Natural killer cell (primary cell): ENCODE measurements around the gene AKAP7. TPM values are rescaled to one million over a fixed set of nuclear protein-coding genes. Genes with fewer than 3 reads are reported as not detected.
"Not testable (repeated sequence)": the region's sequence is repeated elsewhere in the genome, so short reads cannot be mapped to it uniquely, and the experiment has no call there.

Source experiments
- ATAC-seq, 3 donors: fragments of 150-1000 bp in 2 of 3; fragments of 200-7000 bp in 1 of 3; cut with Tn5 transposase; 1 replicate in 1 of 3; 2 replicates in 2 of 3; pipeline ENCODE4 v1.10.0; 2021; ENCODE audit warnings: mild to moderate bottlenecking in 2 of 3, moderate library complexity in 2 of 3
- DNase-seq, 2 donors: peaks; one replicate each; pipeline versions ENCODE4 v3.0.0 to v3.0.0-alpha.2; 2013 to 2021; ENCODE audit warnings: mixed read lengths in 1 of 2
- H3K27ac ChIP-seq: one replicate; pipeline ENCODE4 v1.5.1; 2013; ENCODE audit warnings: mild to moderate bottlenecking, low read length
- H3K27me3 ChIP-seq: one replicate; pipeline ENCODE4 v1.6.1; 2013; ENCODE audit warnings: low read length; ENCODE audit not compliant: control insufficient read depth, insufficient read depth
- H3K36me3 ChIP-seq: one replicate; pipeline ENCODE4 v1.6.1; 2013; ENCODE audit warnings: low read length; ENCODE audit not compliant: control insufficient read depth, insufficient read depth
- H3K4me1 ChIP-seq: one replicate; pipeline ENCODE4 v1.6.1; 2013; ENCODE audit warnings: low read length; ENCODE audit not compliant: control insufficient read depth, insufficient read depth
- H3K4me3 ChIP-seq: one replicate; pipeline ENCODE4 v1.5.1; 2013; ENCODE audit warnings: low read length
- H3K9me3 ChIP-seq: one replicate; pipeline ENCODE4 v1.6.1; 2013; ENCODE audit warnings: low read length; ENCODE audit not compliant: control insufficient read depth, insufficient read depth
- H3K27ac Mint-ChIP-seq, 2 donors: one replicate each; pipeline ENCODE4 v1.8.0; 2022; ENCODE audit warnings: mild to moderate bottlenecking in 2 of 2, mixed read lengths in 2 of 2, moderate library complexity in 1 of 2
- H3K27me3 Mint-ChIP-seq, 2 donors: one replicate each; pipeline ENCODE4 v1.8.0; 2022; ENCODE audit warnings: low read depth in 2 of 2, mixed read lengths in 2 of 2
- H3K36me3 Mint-ChIP-seq: one replicate; pipeline ENCODE4 v1.8.0; 2022; ENCODE audit warnings: mixed read lengths
- H3K4me1 Mint-ChIP-seq, 2 donors: one replicate each; pipeline ENCODE4 v1.8.0; 2022; ENCODE audit warnings: mixed read lengths in 2 of 2
- H3K4me3 Mint-ChIP-seq: one replicate; pipeline ENCODE4 v1.8.0; 2022; ENCODE audit warnings: mild to moderate bottlenecking, moderate library complexity, mixed read lengths
- H3K9me3 Mint-ChIP-seq, 2 donors: one replicate each; pipeline ENCODE4 v1.8.0; 2022; ENCODE audit warnings: mixed read lengths in 2 of 2
- WGBS: methylation state at CpG from one replicate; pipeline ENCODE4 v1.1.7; 2013; ENCODE audit warnings: missing lambda C conversion rate; ENCODE audit not compliant: insufficient coverage; 5-methylcytosine and 5-hydroxymethylcytosine counted together
- intact Hi-C: fragments of 100-400 bp; cut with micrococcal nuclease; formaldehyde crosslinking; loops from one replicate; pipeline ENCODE4 v1.14.2; 2022
- total RNA-seq, 4 donors: library from RNA; stranded (reverse); fragments of 120-200 nt in 1 of 4; gene quantifications; one replicate each; pipeline versions ENCODE4 v1.2.3 to v1.2.4, GENCODE V29; 2013 to 2022
- TF ChIP-seq, protein P1 (sequence below): fragments of 200-600 bp; IDR thresholded peaks from one replicate; pipeline ENCODE4 v1.8.0; 2022; ENCODE audit warnings: antibody characterized with exemption

AKAP7 gene
- total RNA-seq, 3 donors from 2014 or later (not counting 1 experiment from before 2014, with no cell fraction given) = 13.5 to 21.0 (median 14.7) TPM

- 100% methylated on average over 2 of the region's 2 CpGs for WGBS
- peak overlapping the region in 1 of 2 donors; percentile 38 for H3K27ac Mint-ChIP-seq
Measured at GRCh38 chr6:131258010-131258652, 122.9 kb downstream of the AKAP7 start.

DNA sequence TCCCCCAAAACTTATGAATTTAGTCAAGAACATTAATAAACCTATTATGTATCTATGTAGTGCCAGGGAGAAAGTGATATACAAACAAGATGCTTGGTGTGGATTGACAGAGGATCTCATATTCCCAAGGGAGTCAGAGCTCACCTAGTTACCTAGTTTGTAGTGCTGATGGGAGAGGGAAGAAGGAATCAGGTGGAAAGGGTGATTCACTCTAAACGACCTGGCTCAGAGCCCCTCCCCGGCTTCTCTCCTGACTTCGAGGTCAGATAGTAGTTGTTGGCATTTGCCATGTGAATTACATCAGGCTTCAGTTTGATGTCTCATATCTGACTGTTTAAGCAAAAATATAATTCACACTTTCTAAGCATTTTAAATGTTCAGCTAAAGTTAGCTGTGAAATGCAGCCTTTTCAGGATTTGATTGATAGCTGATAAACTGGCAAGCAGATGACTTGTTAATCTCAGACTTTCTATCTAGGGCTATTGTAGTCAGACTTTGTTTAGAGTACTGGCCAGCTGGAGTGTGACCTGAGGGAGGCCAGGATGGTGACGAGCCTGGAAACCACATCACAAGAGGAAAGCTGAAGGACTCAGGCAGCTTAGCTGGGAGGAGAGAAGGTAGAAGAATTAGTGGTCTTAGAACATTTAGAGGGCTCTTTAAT is 123.7 kb downstream of the AKAP7 start:
- H3K27ac Mint-ChIP-seq = no peak overlapping the region
- no peaks in the 10 kb centered on the region for H3K36me3 Mint-ChIP-seq
- H3K27ac ChIP-seq = no peak overlapping the region
- H3K9me3 ChIP-seq = no peaks in the 10 kb centered on the region
- TF ChIP-seq, protein P1, sequence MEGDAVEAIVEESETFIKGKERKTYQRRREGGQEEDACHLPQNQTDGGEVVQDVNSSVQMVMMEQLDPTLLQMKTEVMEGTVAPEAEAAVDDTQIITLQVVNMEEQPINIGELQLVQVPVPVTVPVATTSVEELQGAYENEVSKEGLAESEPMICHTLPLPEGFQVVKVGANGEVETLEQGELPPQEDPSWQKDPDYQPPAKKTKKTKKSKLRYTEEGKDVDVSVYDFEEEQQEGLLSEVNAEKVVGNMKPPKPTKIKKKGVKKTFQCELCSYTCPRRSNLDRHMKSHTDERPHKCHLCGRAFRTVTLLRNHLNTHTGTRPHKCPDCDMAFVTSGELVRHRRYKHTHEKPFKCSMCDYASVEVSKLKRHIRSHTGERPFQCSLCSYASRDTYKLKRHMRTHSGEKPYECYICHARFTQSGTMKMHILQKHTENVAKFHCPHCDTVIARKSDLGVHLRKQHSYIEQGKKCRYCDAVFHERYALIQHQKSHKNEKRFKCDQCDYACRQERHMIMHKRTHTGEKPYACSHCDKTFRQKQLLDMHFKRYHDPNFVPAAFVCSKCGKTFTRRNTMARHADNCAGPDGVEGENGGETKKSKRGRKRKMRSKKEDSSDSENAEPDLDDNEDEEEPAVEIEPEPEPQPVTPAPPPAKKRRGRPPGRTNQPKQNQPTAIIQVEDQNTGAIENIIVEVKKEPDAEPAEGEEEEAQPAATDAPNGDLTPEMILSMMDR = no peak
- no peak for ATAC-seq
- H3K27me3 ChIP-seq = no peaks in the 10 kb centered on the region
- no peaks in the 10 kb centered on the region for H3K27me3 Mint-ChIP-seq
- intact Hi-C loops = no loop called here
- no peaks in the 10 kb centered on the region for H3K36me3 ChIP-seq
- 51% methylated on average over 3 of the region's 4 CpGs for WGBS
- no peak overlapping the region for H3K4me3 ChIP-seq
- peaks cover 29 to 33% of the 10 kb centered on the region in 2 donors for H3K4me1 Mint-ChIP-seq
- H3K4me3 Mint-ChIP-seq = no peak overlapping the region
- no peaks in the 10 kb centered on the region for H3K4me1 ChIP-seq
- H3K9me3 Mint-ChIP-seq = no peaks in the 10 kb centered on the region
- DNase-seq = no peak

More at GRCh38 chr6:131258010-131258652, 122.9 kb downstream of the AKAP7 start:
- DNase-seq = no peak
- H3K4me1 ChIP-seq = no peaks in the 10 kb centered on the region
- intact Hi-C loops = no loop called here
- H3K4me3 ChIP-seq = no peak overlapping the region
- Mint-ChIP-seq H3K4me1 (peaks cover 29 to 33% of the 10 kb centered on the region in 2 donors), H3K36me3 (no peaks in the 10 kb centered on the region), H3K27me3 (no peaks in the 10 kb centered on the region), H3K4me3 (no peak overlapping the region), H3K9me3 (no peaks in the 10 kb centered on the region)
- TF ChIP-seq, protein P1 = no peak
- no peaks in the 10 kb centered on the region for H3K27me3 ChIP-seq
- no peaks in the 10 kb centered on the region for H3K9me3 ChIP-seq
- no peak for ATAC-seq
- no peak overlapping the region for H3K27ac ChIP-seq
- no peaks in the 10 kb centered on the region for H3K36me3 ChIP-seq

GRCh38 chr6:131260960-131261359 is 125.7 kb downstream of the AKAP7 start:
- H3K9me3 ChIP-seq, H3K9me3 Mint-ChIP-seq, H3K27ac Mint-ChIP-seq, H3K4me3 ChIP-seq, ATAC-seq, H3K27me3 Mint-ChIP-seq, H3K36me3 Mint-ChIP-seq, DNase-seq, H3K4me1 ChIP-seq, H3K27ac ChIP-seq, H3K36me3 ChIP-seq, H3K4me3 Mint-ChIP-seq, H3K27me3 ChIP-seq, intact Hi-C loops: not testable (repeated sequence)
- 98% methylated on average over 4 of the region's 6 CpGs for WGBS
- peaks cover 22 to 23% of the 10 kb centered on the region in 2 donors for H3K4me1 Mint-ChIP-seq

- H3K9me3 ChIP-seq = no peaks in the 10 kb centered on the region
- ATAC-seq (no peak), DNase-seq (no peak)
- H3K27me3 ChIP-seq = no peaks in the 10 kb centered on the region
- 86% methylated on average over 2 of the region's 3 CpGs for WGBS
- Mint-ChIP-seq H3K27me3 (no peaks in the 10 kb centered on the region), H3K36me3 (no peaks in the 10 kb centered on the region), H3K27ac (no peak overlapping the region), H3K4me3 (no peak overlapping the region), H3K9me3 (no peaks in the 10 kb centered on the region), H3K4me1 (peaks cover 21 to 22% of the 10 kb centered on the region in 2 donors)
- no peaks in the 10 kb centered on the region for H3K36me3 ChIP-seq
- H3K4me1 ChIP-seq = no peaks in the 10 kb centered on the region
- no peak overlapping the region for H3K27ac ChIP-seq
- no peak overlapping the region for H3K4me3 ChIP-seq
- TF ChIP-seq, protein P1 = no peak
- intact Hi-C loops = no loop called here
Measured at GRCh38 chr6:131262060-131262459, 126.8 kb downstream of the AKAP7 start.
